ENCODE results near the gene ADGRB2. TPM values are rescaled to one million over a fixed set of nuclear protein-coding genes. Genes with fewer than 3 reads are reported as not detected.

The ADGRB2 gene
- total RNA-seq, 1 donor from 2014 or later, result 7.1 TPM

GRCh38 chr1:31730336-31731048 is 33.6 kb downstream of the ADGRB2 start:
- H3K36me3 Mint-ChIP-seq, result peaks cover 5% of the 10 kb centered on the region
- H2AFZ ChIP-seq (replicated peaks), result no peak overlapping the region
- no peaks in the 10 kb centered on the region for H3K27me3 ChIP-seq
- no peak overlapping the region for H3K4me3 ChIP-seq
- H3K4me1 ChIP-seq, result no peaks in the 10 kb centered on the region
- DNase-seq (ENCODE audit: low spot score), result no peak
- H3K36me3 ChIP-seq, result no peaks in the 10 kb centered on the region
- H3K27ac ChIP-seq, result no peak overlapping the region
- no peaks in the 10 kb centered on the region for H3F3A ChIP-seq (ENCODE audit: low read depth)
- peaks cover 4% of the 10 kb centered on the region for H4K20me1 ChIP-seq (ENCODE audit: low read depth)
- no peaks in the 10 kb centered on the region for H3K79me2 ChIP-seq (ENCODE audit: low read depth)
- peaks cover 11% of the 10 kb centered on the region for H3K27me3 Mint-ChIP-seq (ENCODE audit: insufficient read depth, low read depth)
- no peaks in the 10 kb centered on the region for H3K9me3 Mint-ChIP-seq
- TF ChIP-seq CTCF (IDR thresholded peaks at IDR 0.05) (no peak), EZH2phosphoT487 (IDR thresholded peaks at IDR 0.05) (no peak), EZH2 (IDR thresholded peaks at IDR 0.05) (no peak)
- no peak overlapping the region for H3K4me2 ChIP-seq
- no peak overlapping the region for H3K27ac Mint-ChIP-seq
- no peaks in the 10 kb centered on the region for H3K9me3 ChIP-seq (ENCODE audit: low read depth)
- peaks cover 18% of the 10 kb centered on the region for H3K4me1 Mint-ChIP-seq
- H3K4me3 Mint-ChIP-seq, result no peak overlapping the region
- H3K9ac ChIP-seq, result no peak overlapping the region

GRCh38 chr1:31727849-31728248 is 36.3 kb downstream of the ADGRB2 start:
- Histone ChIP-seq H3K9me3 (ENCODE audit: low read depth) (no peaks in the 10 kb centered on the region), H3F3A (ENCODE audit: low read depth) (peaks cover 4% of the 10 kb centered on the region), H3K4me1 (no peaks in the 10 kb centered on the region), H3K79me2 (ENCODE audit: low read depth) (no peaks in the 10 kb centered on the region), H3K36me3 (no peaks in the 10 kb centered on the region), H3K9ac (no peak overlapping the region), H4K20me1 (ENCODE audit: low read depth) (peaks cover 15% of the 10 kb centered on the region), H3K4me2 (no peak overlapping the region), H2AFZ (replicated peaks) (no peak overlapping the region), H3K27me3 (no peaks in the 10 kb centered on the region), H3K4me3 (no peak overlapping the region), H3K27ac (no peak overlapping the region)
- Mint-ChIP-seq H3K27me3 (ENCODE audit: insufficient read depth, low read depth) (peaks cover 11% of the 10 kb centered on the region), H3K4me3 (no peak overlapping the region), H3K36me3 (peaks cover 3% of the 10 kb centered on the region), H3K4me1 (peaks cover 9% of the 10 kb centered on the region), H3K27ac (no peak overlapping the region), H3K9me3 (no peaks in the 10 kb centered on the region)
- no peak for DNase-seq (ENCODE audit: low spot score)
- TF ChIP-seq CTCF (IDR thresholded peaks at IDR 0.05) (no peak), EZH2phosphoT487 (IDR thresholded peaks at IDR 0.05) (no peak), EZH2 (IDR thresholded peaks at IDR 0.05) (no peak)

- no peak for TF ChIP-seq CTCF (IDR thresholded peaks at IDR 0.05)
- TF ChIP-seq EZH2phosphoT487 (IDR thresholded peaks at IDR 0.05), result no peak
- TF ChIP-seq EZH2 (IDR thresholded peaks at IDR 0.05), result no peak
- no peak overlapping the region for H2AFZ ChIP-seq (replicated peaks)
- no peak overlapping the region for H3K4me2 ChIP-seq
- no peaks in the 10 kb centered on the region for H3K79me2 ChIP-seq (ENCODE audit: low read depth)
- Mint-ChIP-seq H3K27ac (no peak overlapping the region), H3K4me3 (no peak overlapping the region), H3K27me3 (ENCODE audit: insufficient read depth, low read depth) (peaks cover 11% of the 10 kb centered on the region), H3K9me3 (no peaks in the 10 kb centered on the region), H3K36me3 (peaks cover 3% of the 10 kb centered on the region), H3K4me1 (peaks cover 9% of the 10 kb centered on the region)
- no peak overlapping the region for H3K4me3 ChIP-seq
- H3K27me3 ChIP-seq, result no peaks in the 10 kb centered on the region
- H4K20me1 ChIP-seq (ENCODE audit: low read depth), result peaks cover 15% of the 10 kb centered on the region
- no peak overlapping the region for H3K9ac ChIP-seq
- DNase-seq (ENCODE audit: low spot score), result no peak
- no peaks in the 10 kb centered on the region for H3K36me3 ChIP-seq
- H3F3A ChIP-seq (ENCODE audit: low read depth), result peaks cover 4% of the 10 kb centered on the region
- no peaks in the 10 kb centered on the region for H3K9me3 ChIP-seq (ENCODE audit: low read depth)
- no peaks in the 10 kb centered on the region for H3K4me1 ChIP-seq
- H3K27ac ChIP-seq, result no peak overlapping the region
Measured at GRCh38 chr1:31727195-31727594, 36.9 kb downstream of the ADGRB2 start.
